ENCODE measurements around the gene SNUPN. TPM values are rescaled to one million over a fixed set of nuclear protein-coding genes. Genes with fewer than 3 reads are reported as not detected.

Gene SNUPN
- total RNA-seq = 39.6 and 43.0 TPM in 2 replicates

DNA sequence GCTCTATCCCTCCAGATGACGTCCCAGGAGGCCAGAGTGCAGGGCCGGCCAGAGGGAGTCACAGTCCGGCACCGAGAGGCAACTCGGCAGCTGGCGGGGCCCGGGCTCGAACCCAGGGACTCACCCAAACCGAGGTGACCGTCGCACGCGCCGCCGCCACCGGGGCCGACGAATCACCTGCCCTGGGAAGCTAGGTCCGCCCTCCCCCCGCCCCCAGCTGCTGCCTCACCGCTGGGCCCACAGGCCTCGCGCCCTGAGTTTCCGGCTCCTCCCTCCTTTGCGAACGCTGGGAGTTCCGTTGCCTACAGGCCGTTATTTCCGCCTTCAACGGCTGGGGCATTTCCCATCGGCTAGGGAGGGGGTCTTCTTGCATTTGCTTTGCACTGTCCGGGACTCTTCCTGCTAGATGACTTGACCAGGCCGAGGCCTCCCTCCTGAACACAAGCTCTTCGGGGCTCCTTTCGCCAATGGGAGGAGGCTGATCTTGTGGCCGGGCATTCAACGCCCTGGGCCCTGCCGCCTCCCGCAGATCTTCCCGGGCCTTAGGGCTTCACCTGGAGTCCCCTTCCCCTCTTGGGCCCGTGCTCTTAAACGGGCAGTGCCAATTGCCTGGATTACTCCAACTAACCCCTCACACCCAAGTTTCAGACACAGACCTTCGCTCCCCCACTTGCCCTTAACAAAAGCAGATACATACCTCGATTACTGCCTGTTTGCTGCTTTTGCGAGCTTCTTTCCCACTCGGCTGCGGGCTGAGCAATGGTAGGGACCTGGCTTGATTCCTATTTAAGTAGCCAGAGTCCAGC lies at the start of gene SNUPN:
Gene SNUPN (minus strand): TSS at position 184 of the 806 bp plus-strand sequence. CDS start 4,674 bp downstream, outside the sequence.
- intact Hi-C loops (cut with micrococcal nuclease) = loop anchor here (1.0 kb wide), 3 partner anchors 15 to 173 kb away; partner anchors contain the start of genes IMP3 and PTPN9

DNA sequence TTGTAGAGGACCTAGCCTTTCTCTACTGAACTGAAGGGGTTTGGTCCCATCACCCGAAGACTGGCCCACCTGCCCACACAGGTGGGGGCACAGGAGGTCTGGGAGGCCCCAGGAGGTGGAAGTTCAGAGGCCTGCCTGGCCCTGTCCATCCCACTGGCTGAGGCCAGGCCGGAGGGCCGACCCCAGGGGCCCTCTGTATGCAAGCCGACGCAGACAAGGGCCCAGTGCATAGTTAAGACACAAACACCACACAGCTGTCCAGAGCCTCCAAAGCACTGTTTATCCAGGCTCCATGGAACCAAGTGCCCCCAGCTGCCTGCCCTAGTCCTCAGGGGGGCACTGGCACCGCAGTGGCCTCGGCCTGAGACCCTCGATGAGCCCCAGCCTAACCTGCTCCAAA lies 48.8 kb upstream of the SNUPN start:
- intact Hi-C loops (cut with micrococcal nuclease) = no loop called here

DNA sequence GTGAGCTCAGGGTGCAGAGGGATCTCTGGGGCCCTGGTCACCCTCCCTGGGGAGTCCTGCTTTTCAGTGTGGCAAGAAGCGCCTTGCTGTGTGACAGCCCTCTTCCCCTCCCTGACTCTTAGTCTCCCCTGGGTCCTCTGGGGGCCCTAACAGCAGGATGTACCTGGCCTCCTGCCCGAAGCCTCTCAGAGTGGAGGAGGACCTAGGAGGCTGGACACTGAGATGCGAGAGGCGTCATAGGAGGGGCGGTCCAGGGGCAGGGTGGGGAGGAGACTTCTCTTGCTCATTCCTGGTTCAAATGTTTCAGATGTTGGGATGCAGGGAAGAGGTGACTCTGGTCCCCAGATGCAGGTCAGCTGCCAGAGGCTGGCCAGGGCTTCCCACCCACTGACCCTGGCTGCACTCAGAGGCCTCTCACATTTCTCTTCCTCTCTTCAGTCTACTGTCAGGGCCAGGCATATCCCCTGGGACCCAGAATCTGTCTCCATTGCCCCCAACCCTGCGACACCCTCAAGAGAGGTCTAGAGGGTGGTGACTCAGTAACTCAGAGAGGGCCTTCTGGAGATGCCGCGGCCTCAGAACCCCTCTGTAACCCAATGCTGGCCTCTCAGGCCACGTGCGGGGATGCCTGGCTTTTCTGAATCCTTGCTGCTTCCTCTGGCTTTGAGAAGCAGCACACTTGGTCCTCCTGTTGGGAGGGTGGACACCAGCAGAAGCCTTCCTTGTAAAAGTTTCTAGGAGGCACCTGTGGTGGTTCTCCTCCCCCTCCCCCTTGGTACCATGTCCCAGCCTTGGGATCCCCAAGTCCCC lies 48.1 kb upstream of the SNUPN start:
- intact Hi-C loops (cut with micrococcal nuclease) = no loop called here

DNA sequence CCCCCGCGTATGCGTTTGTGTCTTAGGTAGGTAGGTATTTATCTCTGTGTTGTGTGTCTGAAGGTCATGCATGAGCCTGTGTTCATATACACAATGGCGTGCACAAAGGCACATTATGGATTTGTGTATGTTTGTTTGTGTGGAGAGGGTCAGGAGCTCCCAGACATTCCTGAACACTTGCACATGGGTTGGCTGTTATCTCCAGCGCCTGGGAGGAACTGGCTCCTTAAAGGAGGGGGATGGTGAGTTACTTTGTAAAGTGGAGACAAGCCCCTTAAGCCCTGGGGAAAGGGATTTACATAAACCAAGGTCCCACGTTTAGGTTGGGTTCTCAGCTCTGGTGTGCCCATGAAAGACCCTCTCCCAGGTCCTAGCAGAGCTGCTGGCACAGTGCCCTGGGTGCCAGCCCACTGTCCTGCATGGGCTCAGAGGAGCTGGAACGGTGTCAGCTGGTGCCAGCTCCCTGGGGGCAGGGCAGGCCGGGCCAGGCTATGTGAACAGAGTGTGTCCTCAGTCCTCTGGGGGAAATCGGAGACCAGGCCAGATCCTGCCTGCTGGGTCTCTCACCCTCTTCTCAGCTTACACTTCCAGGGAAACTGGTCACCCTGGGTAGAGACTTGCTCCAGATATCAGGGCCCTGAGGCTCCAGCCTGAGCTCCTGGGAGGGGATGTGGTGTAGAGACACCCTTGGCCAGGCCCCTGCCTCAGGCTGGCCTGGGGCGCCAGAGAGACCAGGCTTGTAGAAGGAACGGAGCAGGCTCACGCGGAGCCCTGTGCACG lies 47.3 kb upstream of the SNUPN start:
- intact Hi-C loops (cut with micrococcal nuclease) = no loop called here

DNA sequence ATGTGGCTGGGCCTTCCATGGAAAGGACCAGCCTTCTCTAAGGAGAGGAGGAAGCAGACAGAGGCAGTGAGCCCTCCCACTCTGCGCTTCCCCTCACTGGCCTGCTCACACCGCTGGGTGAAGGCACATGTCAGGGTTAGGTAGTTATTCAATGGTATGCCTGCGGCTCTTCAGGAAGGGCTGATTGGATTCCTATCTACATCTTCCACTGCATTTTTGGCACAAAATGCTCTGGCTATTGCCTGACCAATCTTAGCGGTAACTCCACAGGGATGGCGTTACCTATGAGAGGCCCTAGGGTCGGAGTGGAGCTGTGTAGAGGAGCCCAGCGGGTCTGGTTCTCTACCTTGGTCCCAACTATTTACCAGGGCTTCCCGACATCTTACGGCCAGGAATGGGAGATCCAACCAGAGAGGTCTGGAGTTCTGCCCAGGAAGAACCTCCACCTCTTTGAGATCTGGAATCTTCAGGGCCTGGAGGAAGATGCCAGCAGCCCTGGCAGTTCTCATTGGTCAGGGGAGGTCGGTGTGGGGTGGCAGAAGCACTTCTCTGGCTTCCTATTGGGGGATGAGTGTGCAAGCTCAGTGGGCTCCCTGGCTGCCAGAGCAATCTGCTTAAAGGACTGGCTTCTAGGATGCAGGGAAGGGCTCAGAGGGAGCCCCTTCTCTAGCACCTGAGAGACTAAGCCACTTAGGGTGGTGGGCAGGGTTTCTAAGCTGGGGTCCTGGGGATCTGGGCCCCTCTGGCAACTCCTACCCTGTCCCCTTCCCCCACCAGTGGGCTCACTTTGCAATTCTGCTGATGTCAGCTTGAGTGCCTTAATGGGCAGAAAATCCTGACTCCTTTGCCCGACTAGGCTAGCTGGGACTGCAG lies 46.4 kb upstream of the SNUPN start:
- intact Hi-C loops (cut with micrococcal nuclease) = no loop called here

DNA sequence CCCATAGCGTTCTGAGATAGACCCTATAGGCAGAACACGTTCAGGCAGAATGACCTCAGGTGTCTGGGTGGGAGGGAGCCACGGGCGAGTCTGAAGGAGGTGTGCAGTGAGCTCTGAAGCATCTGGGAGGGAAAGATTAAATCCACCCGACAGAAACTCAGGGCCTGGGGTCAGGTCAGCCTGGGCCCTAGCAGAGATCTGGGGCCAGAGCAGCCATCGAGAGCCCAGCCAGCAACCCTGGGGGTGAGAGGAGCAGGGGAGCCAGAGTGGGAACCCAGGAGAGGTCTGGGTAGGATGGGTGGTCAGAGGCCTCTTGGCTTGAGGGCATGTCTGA lies 44.3 kb upstream of the SNUPN start:
- intact Hi-C loops (cut with micrococcal nuclease) = no loop called here

DNA sequence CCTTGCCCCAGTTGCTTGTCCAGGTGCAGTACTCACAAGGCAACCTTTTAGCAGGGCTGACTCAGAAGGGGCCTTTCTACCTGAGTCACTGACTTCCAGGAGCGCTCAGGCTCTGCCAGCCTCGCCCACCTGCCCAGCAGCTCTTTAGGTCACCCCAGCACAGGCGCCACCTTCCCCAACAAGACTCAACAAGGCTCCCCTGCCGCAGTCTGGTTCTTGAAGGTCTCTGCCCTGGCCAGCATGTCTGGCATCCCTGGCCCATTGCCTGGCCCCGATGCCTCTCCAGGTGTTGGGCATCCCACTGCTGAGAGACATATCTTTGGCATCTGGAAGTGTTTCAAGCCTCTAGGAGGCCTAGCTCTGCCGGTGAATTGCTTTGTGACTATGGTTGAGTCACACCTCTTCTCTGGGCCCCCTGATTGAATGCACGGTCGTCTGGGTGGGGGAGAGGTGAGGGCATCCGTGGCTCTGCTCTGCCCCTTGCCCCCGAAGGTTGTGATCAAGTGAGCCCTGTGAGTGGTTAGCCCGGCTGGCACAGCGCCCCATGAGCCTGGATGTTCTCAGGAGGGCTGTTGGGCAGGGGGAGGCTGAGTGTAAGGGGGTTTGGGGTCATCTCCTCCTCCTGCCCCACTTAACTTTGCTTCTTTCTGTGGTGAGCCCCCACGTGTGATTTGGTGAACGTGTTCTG lies 43.8 kb upstream of the SNUPN start:
- intact Hi-C loops (cut with micrococcal nuclease) = no loop called here

DNA sequence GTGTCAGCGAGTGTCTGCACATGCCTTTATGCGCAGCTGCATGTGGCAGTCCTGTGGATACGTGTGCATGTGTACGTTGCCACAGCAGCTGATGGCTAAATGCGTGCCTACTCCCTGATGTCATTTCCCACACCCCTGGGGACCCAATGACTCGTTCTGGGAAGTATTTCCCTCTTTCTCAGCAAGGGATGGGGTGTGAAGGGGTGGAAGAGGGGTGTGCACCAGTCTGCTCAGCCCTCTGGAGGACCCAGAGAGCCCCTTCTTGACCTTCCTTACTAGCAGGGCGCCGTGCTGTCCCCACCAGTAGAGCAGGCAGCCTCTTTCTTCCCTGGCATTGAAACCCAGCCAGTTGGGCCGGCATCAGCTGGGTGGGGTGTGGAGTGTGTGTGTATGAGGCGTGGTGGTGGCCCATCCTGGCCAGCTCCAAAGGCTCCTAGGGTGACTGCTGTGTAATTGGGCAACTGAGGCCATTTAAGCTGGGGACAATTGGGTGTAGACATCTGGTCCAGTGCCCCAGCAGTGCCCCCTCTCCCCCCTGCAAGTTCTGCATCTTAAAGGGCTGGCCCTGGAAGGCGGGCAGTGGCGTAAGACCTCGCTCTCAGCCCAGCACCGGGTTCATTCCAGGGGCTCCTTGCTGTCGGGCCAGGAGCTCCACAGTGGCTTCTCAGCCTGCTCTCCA lies 41.4 kb upstream of the SNUPN start:
- intact Hi-C loops (cut with micrococcal nuclease) = no loop called here

DNA sequence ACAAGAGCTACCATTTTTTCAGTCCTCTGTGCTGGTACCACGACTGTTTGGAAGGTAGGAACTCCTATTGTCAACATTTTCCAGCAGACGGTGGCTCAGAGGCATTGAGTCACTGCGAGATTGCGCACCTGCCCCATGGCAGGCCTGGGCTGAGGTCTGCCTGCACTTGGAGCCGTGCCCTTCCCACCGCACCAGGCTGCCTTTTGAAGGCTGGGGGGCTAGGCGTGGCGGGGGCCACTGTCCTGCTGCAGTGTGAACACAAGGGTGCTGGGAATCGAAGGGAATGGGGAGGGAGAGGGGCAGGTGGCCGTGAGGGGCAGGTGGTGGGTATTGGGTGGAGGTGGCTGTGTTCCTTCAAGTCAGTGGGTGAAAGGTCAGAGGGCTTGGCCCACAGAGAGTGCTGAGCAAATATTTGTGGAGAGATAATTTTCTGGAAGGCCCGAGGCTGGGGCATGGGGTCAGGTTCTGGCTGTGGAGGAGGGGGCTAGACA lies 38.5 kb upstream of the SNUPN start:
- intact Hi-C loops (cut with micrococcal nuclease) = no loop called here

DNA sequence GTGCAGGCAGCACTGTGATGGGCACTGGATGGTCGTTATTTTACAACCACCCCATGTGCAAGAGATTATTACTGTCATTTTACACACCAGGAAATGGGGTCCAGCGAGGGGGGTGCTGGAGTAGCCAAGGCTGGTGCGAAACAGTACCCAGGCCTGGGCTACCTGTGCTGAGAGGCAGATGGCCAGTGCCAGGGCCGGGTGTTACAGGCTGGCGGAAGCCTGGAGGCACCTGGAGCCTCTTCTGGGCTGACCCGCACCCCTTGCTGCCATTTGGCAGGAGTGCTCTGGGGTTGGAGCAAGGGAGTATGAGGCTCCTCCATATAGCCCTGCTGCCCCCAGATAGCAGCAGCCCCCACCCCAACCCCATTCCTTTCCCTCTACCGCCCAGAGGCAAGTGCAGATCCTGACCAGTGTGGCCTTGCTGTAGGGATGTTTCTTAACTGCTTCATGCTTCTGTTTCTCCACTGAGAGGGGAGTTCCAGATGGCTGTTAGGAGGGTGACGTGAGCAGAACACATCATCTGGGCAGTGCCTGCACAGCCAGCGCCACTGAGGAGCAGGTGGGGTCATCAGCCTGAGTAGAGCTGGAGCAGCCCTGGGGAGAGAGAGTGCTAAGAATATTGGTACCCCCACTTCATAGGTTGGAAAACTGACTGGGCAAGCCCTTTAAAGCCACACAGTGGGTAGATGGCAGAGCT lies 37.4 kb upstream of the SNUPN start:
- intact Hi-C loops (cut with micrococcal nuclease) = no loop called here

DNA sequence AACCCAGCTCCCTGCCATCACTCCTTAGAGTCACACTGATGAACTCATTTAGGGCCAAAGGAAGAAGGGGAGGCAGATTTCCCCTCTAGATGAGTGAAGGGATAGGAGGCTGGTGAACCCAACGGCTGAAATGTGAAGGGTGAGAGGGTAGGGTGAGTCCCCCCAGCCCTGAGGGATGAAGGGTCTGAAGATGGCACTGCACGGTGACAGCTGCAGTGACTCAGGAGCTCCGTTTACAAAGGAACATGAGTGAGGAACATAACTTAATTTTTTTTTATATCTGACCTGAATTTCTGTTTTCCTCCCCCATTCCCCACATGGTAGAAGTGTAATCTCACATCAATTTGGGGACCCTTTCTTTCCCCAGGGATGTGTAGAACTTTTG lies 36.2 kb upstream of the SNUPN start:
- intact Hi-C loops (cut with micrococcal nuclease) = no loop called here

DNA sequence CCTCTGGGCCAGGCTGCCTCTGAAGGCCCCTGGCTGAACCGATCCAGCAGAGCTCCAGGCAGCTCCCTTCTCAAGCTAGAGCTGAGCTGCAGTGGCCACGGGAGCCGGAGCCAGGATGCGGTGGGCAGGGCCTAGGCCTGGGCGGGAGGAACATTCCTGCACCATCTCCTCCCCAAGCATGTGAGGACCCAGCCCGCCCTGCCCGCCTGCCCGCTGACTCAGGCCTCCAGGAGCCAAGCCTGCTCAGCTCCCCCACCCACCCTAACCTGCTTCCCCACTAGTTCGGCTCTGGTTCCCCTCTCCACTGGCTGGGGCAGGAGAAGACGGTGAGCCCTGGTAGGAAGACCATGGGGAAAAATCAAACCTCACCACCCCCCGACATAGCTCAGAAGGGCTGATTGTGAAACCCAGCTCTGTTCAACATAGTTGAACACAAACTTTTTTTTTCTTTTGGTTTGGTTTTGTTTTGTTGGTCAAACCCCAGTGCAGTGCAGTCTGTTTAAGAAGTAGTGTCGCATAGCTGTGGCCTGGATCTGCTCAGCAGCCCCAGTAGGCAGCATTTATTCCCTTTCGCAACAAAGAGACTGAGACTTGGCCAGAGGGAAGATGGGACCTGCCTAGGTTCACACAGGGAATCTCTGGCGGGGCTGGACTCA lies 35.7 kb upstream of the SNUPN start:
- intact Hi-C loops (cut with micrococcal nuclease) = no loop called here

DNA sequence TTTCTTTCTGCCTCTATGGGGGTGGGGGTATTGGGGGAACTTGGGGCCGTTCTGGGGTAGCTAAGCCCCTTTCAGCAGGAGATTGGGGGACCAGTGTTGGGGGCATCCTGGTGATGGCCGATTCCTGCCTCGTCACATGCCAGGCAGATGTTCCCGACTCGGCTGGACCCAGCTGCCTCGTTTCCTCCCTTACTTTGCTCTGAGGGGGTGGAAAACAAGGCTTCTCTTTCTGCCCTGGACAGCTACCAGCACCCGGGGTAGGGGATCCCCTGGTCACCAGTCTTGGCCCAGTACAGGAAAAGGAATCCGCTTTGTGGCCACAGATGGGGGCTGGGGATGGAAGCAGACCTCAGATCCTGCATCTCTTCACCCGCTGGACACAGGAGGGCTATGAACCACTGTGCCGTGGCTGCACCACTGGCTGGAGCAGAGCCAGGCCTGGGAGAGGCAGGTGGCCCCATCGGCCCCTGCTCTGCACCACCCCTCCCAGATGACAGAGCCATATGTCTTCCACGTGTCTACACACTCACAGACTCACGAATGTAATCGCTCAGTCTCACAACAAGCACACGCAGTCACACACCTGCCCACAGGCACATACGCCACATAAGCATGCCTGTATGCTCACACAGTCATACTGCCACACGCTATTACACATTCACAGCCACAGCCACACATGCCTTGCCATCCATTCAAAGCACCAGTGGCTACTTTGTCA lies 34.6 kb upstream of the SNUPN start:
- intact Hi-C loops (cut with micrococcal nuclease) = no loop called here

DNA sequence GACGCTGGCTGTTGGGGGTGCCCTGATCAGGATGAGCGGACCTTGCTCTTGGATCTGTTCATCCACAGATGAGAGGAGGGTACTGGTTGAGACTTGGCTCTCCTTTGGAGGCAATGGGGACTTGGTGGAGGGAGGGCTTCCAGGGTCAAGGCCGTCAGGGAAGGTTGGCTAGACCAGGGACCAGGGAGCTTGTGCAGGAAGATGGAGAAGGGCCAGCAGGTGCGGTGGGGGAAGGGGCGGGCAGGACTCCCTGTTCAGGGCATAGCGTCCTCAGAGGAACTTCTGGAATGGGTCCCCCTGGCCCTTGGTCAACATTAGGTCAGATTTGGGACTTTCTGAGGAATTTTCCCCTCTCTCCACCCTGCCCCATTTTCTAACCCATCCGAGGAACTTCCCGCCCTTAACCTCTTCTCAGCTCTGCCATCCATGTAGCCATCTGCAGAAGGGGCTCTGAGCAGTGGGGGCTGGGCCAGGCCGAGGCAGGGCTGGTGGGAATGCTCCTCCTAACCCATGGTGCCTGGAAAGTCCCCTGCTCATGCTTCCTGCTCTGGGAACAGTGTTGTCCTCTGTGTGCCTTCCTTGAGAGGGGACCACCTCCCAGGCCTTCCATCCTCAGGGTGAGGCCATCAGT lies 33.7 kb upstream of the SNUPN start:
- intact Hi-C loops (cut with micrococcal nuclease) = no loop called here

DNA sequence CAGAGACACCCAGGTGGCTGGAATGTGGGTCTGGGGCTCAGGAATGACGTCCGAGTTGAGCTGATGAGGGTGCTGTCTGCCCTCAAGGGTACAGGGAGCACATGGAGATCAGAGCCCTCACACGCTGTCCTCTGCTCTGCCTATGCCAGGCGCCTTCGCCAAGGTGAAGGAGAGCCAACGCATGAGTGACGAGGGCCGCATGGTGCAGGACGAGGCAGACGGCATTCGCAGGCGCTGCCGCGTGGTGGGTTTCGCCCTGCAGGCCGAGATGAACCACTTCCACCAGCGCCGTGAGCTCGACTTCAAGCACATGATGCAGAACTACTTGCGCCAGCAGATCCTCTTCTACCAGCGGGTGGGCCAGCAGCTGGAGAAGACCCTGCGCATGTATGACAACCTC lies 31.3 kb upstream of the SNUPN start:
- intact Hi-C loops (cut with micrococcal nuclease) = no loop called here

DNA sequence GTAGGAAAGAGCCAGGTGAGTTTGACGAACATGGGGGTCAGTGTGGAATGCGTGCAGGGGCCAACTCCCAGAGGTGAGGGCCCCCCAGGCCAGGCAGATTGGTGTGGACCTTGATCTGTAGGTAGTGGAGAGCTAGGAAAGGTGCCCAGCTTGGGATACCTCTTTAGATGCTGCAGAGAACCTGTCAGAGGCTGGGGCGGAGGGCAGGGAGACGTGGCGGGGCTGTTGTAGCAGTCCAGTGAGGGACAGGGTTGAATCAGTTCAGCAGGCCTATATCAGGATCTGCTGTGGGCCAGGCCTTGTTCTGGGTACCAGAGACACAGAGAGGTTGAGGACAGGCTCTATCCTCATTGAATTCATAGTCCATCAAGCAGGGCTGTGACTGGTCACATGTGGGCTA lies 30.8 kb upstream of the SNUPN start:
- intact Hi-C loops (cut with micrococcal nuclease) = no loop called here

DNA sequence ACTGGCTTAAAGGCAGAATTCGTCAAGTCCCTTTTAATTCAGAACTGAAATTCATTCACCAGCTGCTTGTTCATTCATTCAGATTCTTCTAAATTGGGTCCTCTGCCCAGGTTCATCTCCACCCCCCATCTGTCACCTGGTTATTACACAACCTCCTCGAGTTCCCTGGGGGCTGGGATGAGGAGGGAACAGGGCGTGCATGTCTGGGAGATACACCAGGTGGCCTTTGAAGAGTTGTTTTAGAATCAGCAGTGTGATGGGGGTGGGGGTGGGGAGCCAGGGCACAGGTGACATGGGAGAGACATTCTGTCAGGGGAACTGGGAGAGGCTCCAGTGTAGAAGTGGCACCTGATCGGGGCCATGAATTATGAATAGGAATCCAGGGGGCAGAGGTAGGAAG lies 30.4 kb upstream of the SNUPN start:
- intact Hi-C loops (cut with micrococcal nuclease) = no loop called here

Data from T-helper 2 cell treated with Interferon-gamma antibody and Interleukin-4, amounts not matched to agents 100 ng/mL and 5 ng/mL, for 36 hours (primary cell).